ENCODE results near the gene PLCB4.

- TF ChIP-seq EZH2 (IDR thresholded peaks at IDR 0.05; ENCODE audit: borderline replicate concordance, low read length) = no peak
- TF ChIP-seq, protein P1, sequence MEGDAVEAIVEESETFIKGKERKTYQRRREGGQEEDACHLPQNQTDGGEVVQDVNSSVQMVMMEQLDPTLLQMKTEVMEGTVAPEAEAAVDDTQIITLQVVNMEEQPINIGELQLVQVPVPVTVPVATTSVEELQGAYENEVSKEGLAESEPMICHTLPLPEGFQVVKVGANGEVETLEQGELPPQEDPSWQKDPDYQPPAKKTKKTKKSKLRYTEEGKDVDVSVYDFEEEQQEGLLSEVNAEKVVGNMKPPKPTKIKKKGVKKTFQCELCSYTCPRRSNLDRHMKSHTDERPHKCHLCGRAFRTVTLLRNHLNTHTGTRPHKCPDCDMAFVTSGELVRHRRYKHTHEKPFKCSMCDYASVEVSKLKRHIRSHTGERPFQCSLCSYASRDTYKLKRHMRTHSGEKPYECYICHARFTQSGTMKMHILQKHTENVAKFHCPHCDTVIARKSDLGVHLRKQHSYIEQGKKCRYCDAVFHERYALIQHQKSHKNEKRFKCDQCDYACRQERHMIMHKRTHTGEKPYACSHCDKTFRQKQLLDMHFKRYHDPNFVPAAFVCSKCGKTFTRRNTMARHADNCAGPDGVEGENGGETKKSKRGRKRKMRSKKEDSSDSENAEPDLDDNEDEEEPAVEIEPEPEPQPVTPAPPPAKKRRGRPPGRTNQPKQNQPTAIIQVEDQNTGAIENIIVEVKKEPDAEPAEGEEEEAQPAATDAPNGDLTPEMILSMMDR (conservative IDR thresholded peaks at IDR 0.05 in 1 of 2, IDR thresholded peaks at IDR 0.05 in 1 of 2; ENCODE audit: extremely low read depth in 1 of 2, insufficient read depth in 1 of 2, low read depth in 1 of 2, low read length in 2 of 2) = no peak
These were observed 47.2 kb upstream of the PLCB4 start for GRCh38 chr20:9021699-9022098.
